HG02852 (cell line): ENCODE data around the gene GPS2.
A peak's percentile ranks its signal among the peaks of the same experiment; 100 is the strongest.

ENCODE experiments used
- ATAC-seq: cut with Tn5 transposase; IDR thresholded peaks from one replicate; pipeline ENCODE4 v1.9.1; 2021; ENCODE audit warnings: mild to moderate bottlenecking, moderate library complexity; ENCODE audit not compliant: unreplicated experiment

GPS2 gene

DNA sequence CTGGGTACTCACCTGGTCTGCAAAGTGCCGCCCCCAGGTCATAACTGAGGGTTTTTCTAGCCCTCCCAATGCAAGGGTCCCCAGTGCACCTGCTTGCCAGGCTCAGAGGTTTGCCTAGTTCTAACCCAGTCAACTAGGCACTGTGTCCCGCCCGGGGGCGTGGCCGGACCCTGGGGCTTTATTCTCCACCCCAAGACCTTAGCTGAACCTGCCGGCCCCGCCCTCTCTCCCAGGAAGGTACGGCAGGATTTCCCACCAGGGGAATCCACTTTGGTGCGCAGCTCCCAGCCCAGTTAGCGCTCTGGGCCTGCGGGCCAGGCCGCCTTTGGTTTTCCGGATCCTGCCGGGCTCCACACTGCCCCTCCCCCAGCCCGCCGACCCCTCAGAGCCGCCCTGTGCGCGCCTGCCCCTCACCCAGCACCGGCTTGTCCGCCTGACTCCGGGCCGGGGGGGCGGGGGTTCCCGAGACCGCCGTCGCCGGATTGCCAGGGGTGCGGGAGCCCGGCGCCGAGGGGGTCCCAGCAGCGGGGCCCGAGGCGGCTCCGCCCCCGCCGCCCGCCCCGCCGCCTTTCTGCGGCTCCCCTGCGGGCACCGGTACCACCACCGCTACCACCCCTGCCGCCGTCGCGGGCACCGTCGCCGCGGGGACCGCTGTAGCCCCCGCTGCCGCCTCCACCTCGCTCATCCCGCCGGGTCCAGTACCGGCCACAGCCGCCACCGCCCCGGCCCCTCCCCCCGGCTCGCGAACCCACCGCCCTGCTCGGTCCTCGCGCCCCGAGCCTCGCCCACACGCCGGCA, 21.1 kb downstream of the GPS2 start:
- no peak for ATAC-seq

- ATAC-seq = no peak
Measured at GRCh38 chr17:7293159-7293558, 22.0 kb downstream of the GPS2 start.

- ATAC-seq = no peak
Measured at GRCh38 chr17:7292729-7293128, 22.4 kb downstream of the GPS2 start.

GRCh38 chr17:7292194-7292593, 23.0 kb downstream of the GPS2 start:
- no peak for ATAC-seq

GRCh38 chr17:7290685-7291084, 24.5 kb downstream of the GPS2 start:
- ATAC-seq = no peak

- no peak for ATAC-seq
Measured at GRCh38 chr17:7290166-7290565, 25.0 kb downstream of the GPS2 start.

- ATAC-seq = no peak
Measured at GRCh38 chr17:7289256-7290032, 25.7 kb downstream of the GPS2 start.

GRCh38 chr17:7285679-7286078, 29.5 kb downstream of the GPS2 start:
- no peak for ATAC-seq

GRCh38 chr17:7284911-7285310, 30.2 kb downstream of the GPS2 start:
- no peak for ATAC-seq

DNA sequence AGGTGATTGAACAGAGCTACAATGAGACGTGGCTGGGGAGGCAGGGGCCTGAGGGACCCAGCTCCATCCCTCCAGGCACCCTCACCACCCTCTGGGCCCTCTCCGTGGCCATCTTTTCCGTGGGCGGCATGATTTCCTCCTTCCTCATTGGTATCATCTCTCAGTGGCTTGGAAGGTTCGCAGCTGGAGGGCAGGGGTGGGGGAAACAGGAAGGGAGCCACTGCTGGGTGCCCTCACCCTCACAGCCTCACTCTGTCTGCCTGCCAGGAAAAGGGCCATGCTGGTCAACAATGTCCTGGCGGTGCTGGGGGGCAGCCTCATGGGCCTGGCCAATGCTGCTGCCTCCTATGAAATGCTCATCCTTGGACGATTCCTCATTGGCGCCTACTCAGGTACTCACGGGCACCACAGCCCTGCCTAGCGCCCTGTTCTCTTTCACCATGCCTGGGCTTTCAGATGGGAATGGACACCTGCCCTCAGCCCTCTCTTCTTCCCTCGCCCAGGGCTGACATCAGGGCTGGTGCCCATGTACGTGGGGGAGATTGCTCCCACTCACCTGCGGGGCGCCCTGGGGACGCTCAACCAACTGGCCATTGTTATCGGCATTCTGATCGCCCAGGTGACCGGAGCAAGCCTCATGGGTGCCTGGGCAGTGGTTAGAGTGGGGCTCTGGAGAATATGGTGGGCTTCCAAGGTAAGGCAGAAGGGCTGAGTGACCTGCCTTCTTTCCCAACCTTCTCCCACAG, 31.5 kb downstream of the GPS2 start:
- ATAC-seq = no peak

GRCh38 chr17:7282752-7283321, 32.3 kb downstream of the GPS2 start:
- ATAC-seq = no peak

GRCh38 chr17:7281953-7282751, 33.0 kb downstream of the GPS2 start:
- ATAC-seq = no peak

GRCh38 chr17:7281074-7281952, 33.8 kb downstream of the GPS2 start, which contains the start of gene SLC2A4:
Gene SLC2A4, plus strand, starts transcription at chr17:7281718. Its CDS starts 217 bp downstream, at chr17:7281935.
- peak; percentile 70 for ATAC-seq

- ATAC-seq = peak; percentile 60
Measured at GRCh38 chr17:7280519-7281073, 34.6 kb downstream of the GPS2 start.

DNA sequence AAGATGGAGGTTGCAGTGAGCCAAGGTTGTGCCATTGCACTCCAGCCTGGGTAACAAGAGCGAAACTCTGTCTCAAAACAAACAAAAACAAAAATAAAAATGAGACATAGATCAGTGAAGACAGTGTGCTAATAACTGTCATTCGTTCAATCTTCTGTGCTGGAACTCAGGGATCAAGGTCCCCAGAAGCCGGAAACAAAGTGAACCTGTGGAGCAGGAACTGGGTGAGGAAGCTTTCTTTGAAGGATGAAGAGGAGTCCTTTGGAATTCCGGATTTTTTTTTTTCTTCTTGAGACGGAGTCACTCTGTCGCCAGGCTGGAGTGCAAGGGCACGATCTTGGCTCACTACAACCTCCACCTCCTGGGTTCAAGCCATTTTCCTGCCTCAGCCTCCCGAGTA, 35.7 kb downstream of the GPS2 start:
- no peak for ATAC-seq

DNA sequence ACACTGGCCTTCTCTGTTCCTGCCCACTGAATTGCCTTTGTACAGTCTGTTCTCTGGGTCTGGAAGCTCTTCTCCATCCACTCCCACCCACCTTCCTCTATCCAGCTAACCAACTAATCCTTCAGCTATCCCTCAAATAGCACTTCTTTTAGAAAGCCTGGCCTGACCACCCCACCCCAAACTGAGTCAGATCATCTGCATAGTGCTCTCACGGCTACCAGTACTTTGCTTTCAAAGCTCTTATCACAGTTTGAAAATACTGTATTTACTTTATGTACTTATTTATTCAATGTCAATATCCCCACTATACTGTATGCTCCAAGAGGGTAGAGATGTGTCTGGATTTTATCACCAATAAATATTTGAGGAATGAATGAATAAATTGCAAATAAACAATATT, 48.4 kb downstream of the GPS2 start:
- ATAC-seq = no peak

- no peak for ATAC-seq
Measured at GRCh38 chr17:7263801-7264078, 51.4 kb downstream of the GPS2 start.

GRCh38 chr17:7262935-7263800, 52.0 kb downstream of the GPS2 start:
- no peak for ATAC-seq
